Keratinocyte (primary cell): Measurements from ENCODE around the gene TMOD4.

Source experiments
- EZH2 ChIP-seq: IDR thresholded peaks from one replicate; pipeline ENCODE4 v1.6.1; 2012; ENCODE audit warnings: inconsistent platforms, mild to moderate bottlenecking, low read length, moderate library complexity
- TF ChIP-seq, protein P1 (sequence below), 3 experiments: IDR thresholded peaks in 1 of 3; conservative IDR thresholded peaks in 1 of 3; optimal IDR thresholded peaks in 1 of 3; 2 replicates in 2 of 3; 3 replicates in 1 of 3; pipeline versions ENCODE3 to v1.5.1; 2011; ENCODE audit warnings: low read length in 3 of 3, mild to moderate bottlenecking in 3 of 3, moderate library complexity in 2 of 3, control low read depth in 1 of 3, inconsistent platforms in 1 of 3; ENCODE audit not compliant: insufficient read depth in 2 of 3; ENCODE audit errors: extremely low read depth in 1 of 3

DNA sequence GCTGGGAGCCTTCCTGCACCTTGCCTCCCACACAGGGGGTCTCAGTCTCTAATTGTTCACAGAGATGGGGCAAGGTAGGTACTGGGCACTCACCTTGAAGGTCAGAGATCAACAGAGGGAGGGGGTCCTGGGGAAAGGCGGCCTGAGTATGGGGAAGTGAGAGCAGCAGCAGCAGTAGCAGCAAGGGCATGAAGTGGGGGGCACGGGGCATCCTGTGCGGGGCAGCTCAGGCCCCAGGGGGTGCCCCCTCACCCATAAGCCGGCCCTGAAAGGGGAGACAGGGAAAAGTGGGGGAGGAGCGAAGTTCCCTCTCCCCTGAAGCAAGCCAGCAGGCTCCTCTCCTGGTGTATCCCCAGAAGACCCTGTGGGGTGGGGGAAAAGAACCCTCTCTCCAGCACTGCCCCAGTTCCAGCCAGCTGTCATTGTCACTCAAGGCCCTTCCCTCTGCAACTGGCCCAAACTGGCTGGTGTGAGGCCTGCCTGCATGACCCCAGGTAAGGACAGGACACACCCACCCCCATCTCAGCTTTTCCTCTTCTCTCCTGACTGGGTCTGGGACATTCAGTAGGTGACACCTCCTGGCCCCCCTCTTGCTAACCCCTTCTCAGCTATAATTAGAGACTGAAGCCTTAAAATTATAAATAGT, 33.2 kb downstream of the TMOD4 start:
- TF ChIP-seq, protein P1, sequence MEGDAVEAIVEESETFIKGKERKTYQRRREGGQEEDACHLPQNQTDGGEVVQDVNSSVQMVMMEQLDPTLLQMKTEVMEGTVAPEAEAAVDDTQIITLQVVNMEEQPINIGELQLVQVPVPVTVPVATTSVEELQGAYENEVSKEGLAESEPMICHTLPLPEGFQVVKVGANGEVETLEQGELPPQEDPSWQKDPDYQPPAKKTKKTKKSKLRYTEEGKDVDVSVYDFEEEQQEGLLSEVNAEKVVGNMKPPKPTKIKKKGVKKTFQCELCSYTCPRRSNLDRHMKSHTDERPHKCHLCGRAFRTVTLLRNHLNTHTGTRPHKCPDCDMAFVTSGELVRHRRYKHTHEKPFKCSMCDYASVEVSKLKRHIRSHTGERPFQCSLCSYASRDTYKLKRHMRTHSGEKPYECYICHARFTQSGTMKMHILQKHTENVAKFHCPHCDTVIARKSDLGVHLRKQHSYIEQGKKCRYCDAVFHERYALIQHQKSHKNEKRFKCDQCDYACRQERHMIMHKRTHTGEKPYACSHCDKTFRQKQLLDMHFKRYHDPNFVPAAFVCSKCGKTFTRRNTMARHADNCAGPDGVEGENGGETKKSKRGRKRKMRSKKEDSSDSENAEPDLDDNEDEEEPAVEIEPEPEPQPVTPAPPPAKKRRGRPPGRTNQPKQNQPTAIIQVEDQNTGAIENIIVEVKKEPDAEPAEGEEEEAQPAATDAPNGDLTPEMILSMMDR (optimal IDR thresholded peaks at IDR 0.05 in 1 of 3, IDR thresholded peaks at IDR 0.05 in 1 of 3, conservative IDR thresholded peaks at IDR 0.05 in 1 of 3; ENCODE audit: extremely low read depth in 1 of 3, insufficient read depth in 2 of 3, low read length in 3 of 3) = no peak
- TF ChIP-seq EZH2 = no peak
